Adrenal gland (tissue), 5 donors: ENCODE measurements around the gene STK11IP.

ENCODE experiments used
- POLR2A ChIP-seq, 2 donors: fragments of 450-650 bp; IDR thresholded peaks; one replicate each; pipeline ENCODE4 v1.6.1; 2017; ENCODE audit warnings: antibody characterized with exemption in 2 of 2, mild to moderate bottlenecking in 2 of 2, moderate library complexity in 1 of 2
- TF ChIP-seq, protein P1 (sequence below), 6 experiments: fragments of 450-650 bp in 4 of 6; fragments of 200-600 bp in 2 of 6; sonication (generic) in 1 of 6; IDR thresholded peaks; 1 replicate in 5 of 6; 2 replicates in 1 of 6; pipeline versions ENCODE4 v1.5.1 to v1.8.0; 2016 to 2021; ENCODE audit warnings: antibody characterized with exemption in 6 of 6, mild to moderate bottlenecking in 2 of 6, moderate library complexity in 1 of 6
- donor health status: DM: no; HTN: no; CAD: no.

DNA sequence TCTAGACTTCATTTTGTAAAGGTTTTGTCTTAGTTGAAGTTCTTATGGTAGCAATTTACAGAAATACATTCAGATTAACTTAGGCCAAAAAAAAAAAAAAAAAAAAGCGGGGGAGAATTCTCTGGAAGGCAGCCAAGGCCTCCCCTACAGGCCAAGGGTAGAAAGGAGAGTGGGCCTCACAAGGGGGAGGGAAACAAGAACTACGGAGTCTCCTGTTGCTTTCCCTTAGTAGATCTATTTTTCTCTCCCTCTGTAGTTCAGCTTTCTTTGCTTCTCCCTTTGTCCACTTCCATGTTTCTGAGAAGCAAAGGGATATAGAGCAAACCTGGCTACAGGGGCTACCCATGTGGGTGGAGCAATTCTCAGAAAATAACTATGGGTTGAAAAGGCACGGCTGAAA, 2.4 kb upstream of the STK11IP start:
- TF ChIP-seq, protein P1, sequence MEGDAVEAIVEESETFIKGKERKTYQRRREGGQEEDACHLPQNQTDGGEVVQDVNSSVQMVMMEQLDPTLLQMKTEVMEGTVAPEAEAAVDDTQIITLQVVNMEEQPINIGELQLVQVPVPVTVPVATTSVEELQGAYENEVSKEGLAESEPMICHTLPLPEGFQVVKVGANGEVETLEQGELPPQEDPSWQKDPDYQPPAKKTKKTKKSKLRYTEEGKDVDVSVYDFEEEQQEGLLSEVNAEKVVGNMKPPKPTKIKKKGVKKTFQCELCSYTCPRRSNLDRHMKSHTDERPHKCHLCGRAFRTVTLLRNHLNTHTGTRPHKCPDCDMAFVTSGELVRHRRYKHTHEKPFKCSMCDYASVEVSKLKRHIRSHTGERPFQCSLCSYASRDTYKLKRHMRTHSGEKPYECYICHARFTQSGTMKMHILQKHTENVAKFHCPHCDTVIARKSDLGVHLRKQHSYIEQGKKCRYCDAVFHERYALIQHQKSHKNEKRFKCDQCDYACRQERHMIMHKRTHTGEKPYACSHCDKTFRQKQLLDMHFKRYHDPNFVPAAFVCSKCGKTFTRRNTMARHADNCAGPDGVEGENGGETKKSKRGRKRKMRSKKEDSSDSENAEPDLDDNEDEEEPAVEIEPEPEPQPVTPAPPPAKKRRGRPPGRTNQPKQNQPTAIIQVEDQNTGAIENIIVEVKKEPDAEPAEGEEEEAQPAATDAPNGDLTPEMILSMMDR (IDR thresholded peaks at IDR 0.05), result no peak
- TF ChIP-seq POLR2A (IDR thresholded peaks at IDR 0.05), result no peak
